Prostate gland (tissue), 2 donors: ENCODE measurements around the gene BRINP1.

Source experiments
- CTCF ChIP-seq, 4 experiments: fragments of 200-600 bp in 2 of 4; fragments of 450-650 bp in 2 of 4; sonication (generic) in 2 of 4; IDR thresholded peaks; 1 replicate in 3 of 4; 2 replicates in 1 of 4; pipeline ENCODE4 v1.5.1; 2016 to 2019; ENCODE audit warnings: antibody characterized with exemption in 4 of 4, mild to moderate bottlenecking in 2 of 4, moderate library complexity in 2 of 4
- POLR2A ChIP-seq: fragments of 450-650 bp; IDR thresholded peaks from one replicate; pipeline ENCODE4 v1.6.1; 2016; ENCODE audit warnings: antibody characterized with exemption, mild to moderate bottlenecking
- POLR2AphosphoS5 ChIP-seq: sonication (generic); formaldehyde crosslinking; IDR thresholded peaks from one replicate; pipeline ENCODE4 v1.6.1; 2017; ENCODE audit warnings: antibody characterized with exemption

- TF ChIP-seq CTCF (IDR thresholded peaks at IDR 0.05) (no peak), POLR2AphosphoS5 (no peak), POLR2A (no peak)
Observed at GRCh38 chr9:119416793-119417192, 47.6 kb upstream of the BRINP1 start.
